HepG2 (cell line): ENCODE data around the gene MARCHF9. TPM values are rescaled to one million over a fixed set of nuclear protein-coding genes. Genes with fewer than 3 reads are reported as not detected.

ENCODE experiments used
- ATF3 ChIP-seq: sonication (generic); formaldehyde crosslinking; IDR thresholded peaks from 2 replicates; pipeline ENCODE4 v1.4.0; 2020; ENCODE audit warnings: missing genetic modification reagents
- GABPA ChIP-seq, 2 experiments: IDR thresholded peaks; 2 replicates each; pipeline ENCODE4 v1.6.1; 2011 to 2016; ENCODE audit warnings: low read depth in 2 of 2, low read length in 1 of 2, missing biosample characterization in 1 of 2, missing genetic modification characterization in 1 of 2
- HNRNPL ChIP-seq: fragments of 200-400 bp; formaldehyde crosslinking; IDR thresholded peaks from 2 replicates; pipeline ENCODE4 v1.6.1; 2017; ENCODE audit warnings: mild to moderate bottlenecking, low read depth, low read length
- KMT2B ChIP-seq: IDR thresholded peaks from 2 replicates; pipeline ENCODE4 v1.6.1; 2016; ENCODE audit warnings: missing genetic modification reagents, missing compliant biosample characterization
- MTA3 ChIP-seq: sonication (generic); formaldehyde crosslinking; IDR thresholded peaks from 2 replicates; pipeline ENCODE4 v1.4.0; 2020; ENCODE audit warnings: missing genetic modification reagents
- SNAPC4 ChIP-seq: sonication (generic); formaldehyde crosslinking; IDR thresholded peaks from 2 replicates; pipeline ENCODE4 v1.4.0; 2020; ENCODE audit warnings: mild to moderate bottlenecking, missing genetic modification reagents
- THAP11 ChIP-seq: IDR thresholded peaks from 2 replicates; pipeline ENCODE4 v1.6.1; 2016; ENCODE audit warnings: missing biosample characterization, missing genetic modification reagents
- ZBTB44 ChIP-seq: sonication (generic); formaldehyde crosslinking; IDR thresholded peaks from 2 replicates; pipeline ENCODE4 v1.4.0; 2020; ENCODE audit warnings: missing genetic modification reagents
- ZFX ChIP-seq: sonication (generic); formaldehyde crosslinking; IDR thresholded peaks from 2 replicates; pipeline ENCODE4 v1.4.0; 2020; ENCODE audit warnings: mild to moderate bottlenecking, low read depth, missing genetic modification reagents, moderate library complexity
- ZNF207 ChIP-seq: fragments of 450-650 bp; IDR thresholded peaks from 2 replicates; pipeline ENCODE4 v1.6.1; 2016; ENCODE audit warnings: antibody characterized with exemption, borderline replicate concordance
- ZNF569 ChIP-seq: sonication (generic); formaldehyde crosslinking; IDR thresholded peaks from 2 replicates; pipeline ENCODE4 v1.5.0; 2020; ENCODE audit warnings: mild to moderate bottlenecking, missing genetic modification reagents, moderate library complexity, borderline replicate concordance
- polyA plus RNA-seq, 8 experiments: library from polyadenylated mRNA; depleted of rRNA in 3 of 8; stranded (reverse) in 7 of 8; unstranded in 1 of 8; fragments of >200 nt; fragmentation: Illumina TruSeq in 4 of 8; extraction: Trizol in 4 of 8; gene quantifications; 2 replicates each; pipeline versions ENCODE4 v1.2.1 to v1.2.3, GENCODE V29; 2011 to 2016; ENCODE audit warnings: low read depth in 4 of 8, missing spikeins in 1 of 8, mixed read lengths in 1 of 8; ENCODE audit not compliant: insufficient read depth in 1 of 8
- total RNA-seq, 5 experiments: library from RNA; depleted of rRNA; stranded (reverse); fragments of >200 nt; fragmentation: Illumina TruSeq; extraction: Trizol; gene quantifications; 2 replicates each; pipeline ENCODE4 v1.2.3, GENCODE V29; 2016; ENCODE audit warnings: low read depth in 1 of 5
- TF ChIP-seq, protein P1 (sequence below): sonication (generic); formaldehyde crosslinking; IDR thresholded peaks from 2 replicates; pipeline ENCODE4 v1.8.0; 2022; ENCODE audit warnings: mild to moderate bottlenecking, missing genetic modification reagents, moderate library complexity
- TF ChIP-seq, protein P2 (sequence below): sonication (generic); formaldehyde crosslinking; IDR thresholded peaks from 2 replicates; pipeline ENCODE4 v1.4.0; 2020; ENCODE audit warnings: missing genetic modification reagents, borderline replicate concordance
- TF ChIP-seq, protein P3 (sequence below): sonication (generic); formaldehyde crosslinking; IDR thresholded peaks from 2 replicates; pipeline ENCODE4 v1.4.0; 2020; ENCODE audit warnings: missing genetic modification reagents

MARCHF9 gene
- total and polyA plus RNA-seq, 2 of the 13 experiments (the other 11 are each of a cell fraction or from before 2014, with no cell fraction given), result 5.7 to 9.6 TPM

DNA sequence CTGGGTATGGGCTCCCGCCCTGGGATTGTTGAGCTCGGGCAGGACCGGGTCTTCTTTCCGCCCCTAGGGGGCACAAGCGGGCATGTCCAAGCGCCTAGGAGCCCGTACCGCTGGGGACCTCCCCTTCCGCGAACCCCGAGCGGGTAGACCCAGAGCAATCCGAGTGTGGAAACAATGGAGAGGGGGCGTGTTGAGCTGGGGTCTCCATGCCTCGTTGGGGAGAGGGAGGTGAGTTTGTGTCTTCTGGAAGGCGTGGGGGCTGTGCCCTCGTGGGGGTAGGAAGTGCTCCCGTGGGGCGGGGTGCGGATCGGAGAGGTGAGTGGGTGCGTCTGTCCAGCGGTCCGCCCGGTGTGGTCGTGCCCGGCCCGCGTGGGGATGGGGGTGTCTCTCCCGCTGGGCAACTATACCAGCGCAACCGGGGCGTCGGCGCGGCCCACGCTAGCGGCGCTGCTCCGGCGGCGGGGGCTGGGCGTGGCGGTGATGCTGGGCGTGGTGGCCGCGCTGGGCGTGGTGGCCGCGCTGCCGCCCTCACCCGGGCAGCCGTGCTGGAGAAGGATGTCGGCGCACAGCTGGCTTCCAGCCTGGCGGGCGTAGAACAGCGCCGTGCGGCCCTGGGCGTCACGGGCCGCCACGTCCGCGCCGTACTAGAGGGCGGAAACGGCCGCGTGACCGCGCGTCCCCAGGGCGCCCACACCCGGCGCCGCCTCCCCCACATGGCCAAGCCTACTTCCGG, 28.6 kb upstream of the MARCHF9 start (continued):
- TF ChIP-seq ZBTB44 (CRISPR knock-in tag) (no peak), SNAPC4 (CRISPR knock-in tag) (no peak), THAP11 (CRISPR knock-in tag) (no peak), ATF3 (CRISPR knock-in tag) (no peak), HNRNPL (peak; percentile 71), ZNF569 (CRISPR knock-in tag) (no peak), KMT2B (0 out of 2 replicates have a peak, but pooled peaks have one; percentile 29), GABPA (IDR thresholded peaks at IDR 0.05; ENCODE audit: low read depth, low read length) (no peak), GABPA (CRISPR knock-in tag; IDR thresholded peaks at IDR 0.05; ENCODE audit: low read depth) (peak; percentile 27), ZNF207 (0 out of 2 replicates have a peak, but pooled peaks have one; percentile 19), MTA3 (CRISPR knock-in tag) (no peak), ZFX (CRISPR knock-in tag) (peak; percentile 36; the same call in 1 of the 2 replicates)
- TF ChIP-seq, protein P1, sequence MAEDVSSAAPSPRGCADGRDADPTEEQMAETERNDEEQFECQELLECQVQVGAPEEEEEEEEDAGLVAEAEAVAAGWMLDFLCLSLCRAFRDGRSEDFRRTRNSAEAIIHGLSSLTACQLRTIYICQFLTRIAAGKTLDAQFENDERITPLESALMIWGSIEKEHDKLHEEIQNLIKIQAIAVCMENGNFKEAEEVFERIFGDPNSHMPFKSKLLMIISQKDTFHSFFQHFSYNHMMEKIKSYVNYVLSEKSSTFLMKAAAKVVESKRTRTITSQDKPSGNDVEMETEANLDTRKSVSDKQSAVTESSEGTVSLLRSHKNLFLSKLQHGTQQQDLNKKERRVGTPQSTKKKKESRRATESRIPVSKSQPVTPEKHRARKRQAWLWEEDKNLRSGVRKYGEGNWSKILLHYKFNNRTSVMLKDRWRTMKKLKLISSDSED (CRISPR knock-in tag), result no peak
- TF ChIP-seq, protein P2, sequence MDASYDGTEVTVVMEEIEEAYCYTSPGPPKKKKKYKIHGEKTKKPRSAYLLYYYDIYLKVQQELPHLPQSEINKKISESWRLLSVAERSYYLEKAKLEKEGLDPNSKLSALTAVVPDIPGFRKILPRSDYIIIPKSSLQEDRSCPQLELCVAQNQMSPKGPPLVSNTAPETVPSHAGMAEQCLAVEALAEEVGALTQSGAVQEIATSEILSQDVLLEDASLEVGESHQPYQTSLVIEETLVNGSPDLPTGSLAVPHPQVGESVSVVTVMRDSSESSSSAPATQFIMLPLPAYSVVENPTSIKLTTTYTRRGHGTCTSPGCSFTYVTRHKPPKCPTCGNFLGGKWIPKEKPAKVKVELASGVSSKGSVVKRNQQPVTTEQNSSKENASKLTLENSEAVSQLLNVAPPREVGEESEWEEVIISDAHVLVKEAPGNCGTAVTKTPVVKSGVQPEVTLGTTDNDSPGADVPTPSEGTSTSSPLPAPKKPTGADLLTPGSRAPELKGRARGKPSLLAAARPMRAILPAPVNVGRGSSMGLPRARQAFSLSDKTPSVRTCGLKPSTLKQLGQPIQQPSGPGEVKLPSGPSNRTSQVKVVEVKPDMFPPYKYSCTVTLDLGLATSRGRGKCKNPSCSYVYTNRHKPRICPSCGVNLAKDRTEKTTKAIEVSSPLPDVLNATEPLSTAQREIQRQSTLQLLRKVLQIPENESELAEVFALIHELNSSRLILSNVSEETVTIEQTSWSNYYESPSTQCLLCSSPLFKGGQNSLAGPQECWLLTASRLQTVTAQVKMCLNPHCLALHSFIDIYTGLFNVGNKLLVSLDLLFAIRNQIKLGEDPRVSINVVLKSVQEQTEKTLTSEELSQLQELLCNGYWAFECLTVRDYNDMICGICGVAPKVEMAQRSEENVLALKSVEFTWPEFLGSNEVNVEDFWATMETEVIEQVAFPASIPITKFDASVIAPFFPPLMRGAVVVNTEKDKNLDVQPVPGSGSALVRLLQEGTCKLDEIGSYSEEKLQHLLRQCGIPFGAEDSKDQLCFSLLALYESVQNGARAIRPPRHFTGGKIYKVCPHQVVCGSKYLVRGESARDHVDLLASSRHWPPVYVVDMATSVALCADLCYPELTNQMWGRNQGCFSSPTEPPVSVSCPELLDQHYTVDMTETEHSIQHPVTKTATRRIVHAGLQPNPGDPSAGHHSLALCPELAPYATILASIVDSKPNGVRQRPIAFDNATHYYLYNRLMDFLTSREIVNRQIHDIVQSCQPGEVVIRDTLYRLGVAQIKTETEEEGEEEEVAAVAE, result no peak; the same call in 1 of the 2 replicates
- TF ChIP-seq, protein P3, sequence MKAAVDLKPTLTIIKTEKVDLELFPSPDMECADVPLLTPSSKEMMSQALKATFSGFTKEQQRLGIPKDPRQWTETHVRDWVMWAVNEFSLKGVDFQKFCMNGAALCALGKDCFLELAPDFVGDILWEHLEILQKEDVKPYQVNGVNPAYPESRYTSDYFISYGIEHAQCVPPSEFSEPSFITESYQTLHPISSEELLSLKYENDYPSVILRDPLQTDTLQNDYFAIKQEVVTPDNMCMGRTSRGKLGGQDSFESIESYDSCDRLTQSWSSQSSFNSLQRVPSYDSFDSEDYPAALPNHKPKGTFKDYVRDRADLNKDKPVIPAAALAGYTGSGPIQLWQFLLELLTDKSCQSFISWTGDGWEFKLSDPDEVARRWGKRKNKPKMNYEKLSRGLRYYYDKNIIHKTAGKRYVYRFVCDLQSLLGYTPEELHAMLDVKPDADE (CRISPR knock-in tag), result no peak
